NCI-H446 treated with DMSO at 0.1 percent for 48 hours (cell line): ENCODE measurements around the gene TMEM179B.

Source experiments
- DNase-seq: peaks from one replicate; lab custom pipeline; 2025; lab: John Stamatoyannopoulos, UW

The TMEM179B gene

GRCh38 chr11:62832336-62833234 is 45.4 kb downstream of the TMEM179B start, which contains the start of gene TEX54:
TSS of gene TEX54 (minus strand) at chr11:62832841.
- no peak for DNase-seq

GRCh38 chr11:62835336-62835735 is 48.1 kb downstream of the TMEM179B start:
- DNase-seq: no peak

GRCh38 chr11:62839050-62839945 is 52.1 kb downstream of the TMEM179B start, which contains the start of gene WDR74:
TSS of gene WDR74 (minus strand) at chr11:62839590. CDS start at chr11:62839570, 20 bp downstream.
- DNase-seq: peak; percentile 83
